Kasumi-1 (cell line): Measurements from ENCODE around the gene MRGPRX1.
"Not testable (repeated sequence)": the region's sequence is repeated elsewhere in the genome, so short reads cannot be mapped to it uniquely, and the experiment has no call there.

Experiments used
- DNase-seq, 2 experiments: peaks; one replicate each; lab custom pipeline; 2025; lab: John Stamatoyannopoulos, UW

MRGPRX1 gene

DNA sequence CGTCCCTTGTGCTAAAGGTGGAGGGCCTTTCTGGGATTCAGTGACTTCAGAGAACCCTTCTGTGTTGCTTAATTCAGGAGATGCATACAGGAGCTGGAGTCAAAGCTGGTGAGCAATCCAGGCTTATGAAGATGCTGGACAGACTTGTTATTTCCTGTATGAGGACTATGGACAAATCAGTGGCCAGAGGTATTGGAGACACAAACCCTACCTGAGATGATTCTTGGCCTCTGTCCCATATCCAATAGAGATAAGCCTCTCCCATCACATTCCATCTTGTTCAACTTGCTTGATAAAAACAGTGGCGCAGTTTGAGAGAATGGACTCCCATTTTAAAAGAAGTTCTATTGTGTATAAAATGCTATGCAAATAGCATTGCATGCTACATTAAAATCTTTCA is at the start of gene MRGPRX1:
Gene MRGPRX1 (minus strand): TSS at position 101 of the 400 bp plus-strand sequence. CDS start 4,630 bp downstream, outside the sequence.
- no peak for DNase-seq

DNA sequence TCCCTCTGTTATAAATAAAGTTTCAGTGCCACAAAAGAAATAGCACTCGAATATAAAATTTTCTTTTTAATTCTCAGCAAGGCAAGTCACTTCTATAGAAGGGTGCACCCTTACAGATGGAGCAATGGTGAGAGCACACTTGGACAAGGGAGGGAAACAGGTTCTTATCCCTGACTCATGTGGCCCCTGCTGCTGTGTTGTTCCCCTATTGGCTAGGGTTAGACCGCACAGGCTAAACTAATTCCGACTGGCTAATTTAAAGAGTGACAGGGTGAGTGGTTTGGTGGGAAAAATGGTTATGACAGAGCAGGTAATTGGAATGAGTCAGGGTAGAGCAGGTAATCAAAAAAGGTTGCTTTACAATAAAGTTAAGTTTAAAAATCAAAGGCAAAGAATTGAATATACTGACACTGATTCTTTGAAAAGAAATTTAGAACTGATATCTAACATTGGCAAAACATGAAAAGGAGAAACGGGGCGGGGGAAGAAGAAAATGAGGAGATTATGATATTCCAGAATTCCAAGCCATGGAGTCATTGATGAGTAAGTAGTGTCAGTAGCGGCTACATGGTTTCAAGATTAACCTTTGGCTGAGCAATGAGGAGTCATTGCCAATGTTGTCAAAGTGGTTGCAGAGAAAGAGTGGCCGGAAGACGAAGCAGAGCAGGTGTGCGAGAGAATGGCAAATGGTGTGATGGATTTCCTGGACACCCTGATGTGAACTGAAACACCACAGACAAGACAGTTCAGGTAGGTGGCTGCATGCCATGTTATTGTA is 48.4 kb upstream of the MRGPRX1 start:
- DNase-seq: no peak

DNA sequence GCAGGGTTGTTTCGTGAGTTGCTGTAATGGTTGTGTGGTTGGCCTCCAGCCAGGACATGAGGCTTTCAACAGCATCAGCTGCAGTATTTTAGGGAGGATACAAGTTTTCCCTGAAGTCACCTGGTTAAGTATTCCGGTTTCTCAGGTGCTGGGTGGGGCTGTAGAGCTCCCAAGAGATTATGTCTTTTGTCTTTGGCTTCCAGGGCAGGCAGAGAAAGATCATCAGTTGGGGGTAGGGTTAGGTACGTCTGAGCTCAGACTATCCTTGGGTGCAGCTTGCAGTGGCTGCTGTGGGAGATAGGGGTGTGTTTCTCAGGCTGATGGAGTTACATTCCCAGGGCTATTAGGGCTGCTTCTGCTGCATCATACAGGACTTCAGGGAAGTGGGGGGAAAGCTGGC is 47.5 kb upstream of the MRGPRX1 start:
- DNase-seq: no peak

DNA sequence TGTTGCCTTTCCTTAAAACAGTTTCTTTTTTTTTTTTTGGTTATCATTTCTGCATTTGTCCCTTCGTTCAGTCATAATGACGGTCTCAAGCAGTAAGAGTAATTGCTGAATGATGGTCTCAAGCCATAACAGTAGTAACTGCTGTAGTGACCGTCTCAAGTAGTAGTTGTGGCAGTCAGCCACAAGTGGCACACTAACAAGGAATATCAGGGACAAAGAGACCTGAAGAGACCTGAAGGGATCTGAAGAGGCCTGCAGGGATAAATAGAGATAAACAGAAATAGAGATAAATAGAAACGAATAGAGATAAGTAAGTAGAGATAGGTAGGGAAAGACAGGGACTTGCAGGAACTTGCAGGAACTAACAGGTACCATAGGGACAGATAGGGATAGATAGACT is 42.7 kb upstream of the MRGPRX1 start:
- no peak for DNase-seq

DNA sequence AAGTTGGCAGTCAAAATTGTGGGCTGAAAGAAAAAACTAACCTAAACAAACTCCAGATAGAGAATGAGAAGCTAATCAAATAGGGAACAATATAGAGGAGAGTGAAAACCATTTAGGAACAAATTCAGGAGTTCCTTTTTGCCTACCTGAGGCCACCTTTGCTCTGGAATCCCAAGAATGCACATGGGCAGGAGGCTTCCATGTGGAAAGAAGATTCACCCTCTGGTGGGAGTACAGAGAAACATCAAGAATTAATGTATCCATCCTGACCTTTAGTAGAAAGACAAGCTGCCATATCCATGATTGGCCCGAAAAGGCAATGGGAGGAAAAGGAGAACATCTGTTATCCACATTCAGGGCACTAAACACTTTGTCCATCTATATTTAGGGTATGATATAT is 35.0 kb upstream of the MRGPRX1 start:
- DNase-seq: no peak

DNA sequence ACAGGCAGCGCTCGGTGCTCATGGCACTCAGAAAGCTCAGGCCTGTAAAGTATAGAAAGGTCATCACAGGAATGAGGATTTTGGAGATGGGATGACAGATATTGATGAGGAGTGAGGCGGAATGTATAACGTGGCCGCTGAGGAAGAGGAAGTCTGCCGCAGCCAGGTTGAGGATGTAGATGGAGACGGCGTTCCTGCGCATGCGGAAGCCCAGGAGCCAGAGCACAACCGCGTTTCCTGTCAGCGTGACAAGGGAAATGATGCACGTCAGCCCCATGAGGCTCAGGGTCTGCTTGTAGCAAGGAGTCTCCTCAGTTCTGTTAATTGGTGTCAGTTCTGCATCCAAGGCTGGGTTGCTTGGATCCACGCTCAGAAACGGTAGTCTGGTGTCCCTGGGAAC is 33.1 kb upstream of the MRGPRX1 start:
- DNase-seq: no peak

DNA sequence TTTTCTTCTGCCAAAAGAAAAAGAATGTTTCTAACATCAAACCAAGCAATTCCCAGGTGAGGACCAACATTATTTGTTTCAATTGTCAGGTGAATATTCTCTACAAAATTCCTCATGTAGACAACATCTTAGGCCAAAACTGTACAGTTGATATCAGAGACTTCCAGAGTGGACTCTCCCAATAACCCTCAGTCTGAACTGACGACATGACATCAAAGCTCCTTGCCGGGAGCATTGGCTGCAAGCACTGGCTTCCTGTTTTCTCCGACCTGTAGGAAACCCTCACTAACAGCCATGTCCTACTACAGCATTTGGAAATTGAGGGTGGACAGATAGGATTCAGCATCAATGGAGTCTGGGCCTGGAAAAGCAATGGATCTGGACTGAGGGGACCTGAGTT is 30.5 kb upstream of the MRGPRX1 start:
- no peak for DNase-seq

DNA sequence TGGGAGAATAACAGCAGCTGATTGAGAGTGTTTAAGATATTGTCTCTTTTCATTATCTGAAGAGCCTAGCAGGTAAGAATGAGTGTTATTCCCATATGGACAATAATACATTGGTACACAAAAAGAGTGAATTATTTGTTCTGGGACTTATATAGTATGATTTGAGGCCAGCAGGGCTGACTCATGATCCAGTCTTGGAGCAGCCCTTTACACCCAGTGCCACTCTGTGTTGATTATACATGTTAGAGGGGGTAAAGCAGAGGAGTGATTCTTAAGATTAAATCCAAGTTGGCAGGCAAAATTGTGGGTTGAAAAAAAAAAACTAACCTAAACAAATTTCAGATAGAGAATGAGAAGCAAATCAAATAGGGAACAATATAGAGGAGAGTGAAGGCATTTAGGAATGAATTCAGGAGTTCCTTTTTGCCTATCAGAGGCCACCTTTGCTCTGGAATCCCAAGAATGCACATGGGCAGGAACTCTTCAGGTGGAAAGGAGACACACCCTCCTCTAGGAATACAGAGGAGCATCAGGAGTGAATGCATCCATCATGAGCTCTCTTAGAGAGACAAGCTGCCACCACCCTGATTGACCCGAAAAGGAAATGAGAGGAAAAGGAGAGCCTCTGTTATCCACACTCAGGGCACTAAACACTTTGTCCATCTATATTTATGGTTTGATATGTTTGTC is 19.2 kb upstream of the MRGPRX1 start:
- no peak for DNase-seq

DNA sequence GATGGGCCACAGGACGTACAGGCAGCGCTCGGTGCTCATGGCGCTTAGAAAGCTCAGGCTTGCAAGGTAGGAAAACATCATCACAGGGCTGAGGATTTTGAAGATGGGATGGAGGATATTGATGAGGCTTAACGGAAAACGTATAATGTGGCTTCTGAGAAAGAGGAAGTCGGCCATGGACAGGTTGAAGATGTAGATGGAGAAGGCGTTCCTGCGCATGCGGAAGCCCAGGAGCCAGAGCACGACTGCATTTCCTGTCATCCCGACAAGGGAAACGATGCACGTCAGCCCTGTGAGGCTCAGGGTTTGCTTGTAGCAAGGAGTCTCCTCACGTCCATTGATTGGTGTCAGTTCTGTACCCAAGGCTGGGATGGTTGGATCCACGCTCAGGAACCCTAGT is 17.4 kb upstream of the MRGPRX1 start:
- DNase-seq: no peak

DNA sequence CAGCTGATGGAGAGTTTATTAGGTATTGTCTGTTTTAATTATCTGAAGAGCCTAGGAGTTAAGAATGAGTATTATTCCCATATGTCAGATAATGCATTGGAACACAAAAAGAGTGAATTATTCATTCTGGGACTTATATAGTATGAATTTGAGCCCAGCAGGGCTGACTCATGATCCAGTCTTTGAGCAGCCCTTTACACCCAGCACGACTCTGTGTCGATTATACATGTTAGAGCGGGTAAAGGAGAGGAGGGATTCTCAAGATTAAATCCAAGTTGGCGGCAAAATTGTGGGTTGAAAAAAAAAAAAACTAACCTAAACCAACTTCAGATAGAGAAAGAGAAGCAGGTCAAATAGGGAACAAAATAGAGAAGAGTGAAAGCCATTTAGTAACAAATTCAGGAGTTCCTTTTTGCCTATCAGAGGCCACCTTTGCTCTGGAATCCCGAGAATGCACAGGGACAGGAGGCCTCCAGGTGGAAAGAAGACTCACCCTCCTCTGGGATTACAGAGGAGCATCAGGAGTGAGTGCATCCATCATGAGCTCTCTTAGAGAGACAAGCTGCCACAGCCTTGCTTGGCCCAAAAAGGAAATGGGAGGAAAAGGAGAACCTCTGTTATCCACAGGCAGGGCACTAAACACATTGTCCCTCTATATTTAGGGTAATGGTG is 3.1 kb downstream of the MRGPRX1 start:
- DNase-seq: no peak

DNA sequence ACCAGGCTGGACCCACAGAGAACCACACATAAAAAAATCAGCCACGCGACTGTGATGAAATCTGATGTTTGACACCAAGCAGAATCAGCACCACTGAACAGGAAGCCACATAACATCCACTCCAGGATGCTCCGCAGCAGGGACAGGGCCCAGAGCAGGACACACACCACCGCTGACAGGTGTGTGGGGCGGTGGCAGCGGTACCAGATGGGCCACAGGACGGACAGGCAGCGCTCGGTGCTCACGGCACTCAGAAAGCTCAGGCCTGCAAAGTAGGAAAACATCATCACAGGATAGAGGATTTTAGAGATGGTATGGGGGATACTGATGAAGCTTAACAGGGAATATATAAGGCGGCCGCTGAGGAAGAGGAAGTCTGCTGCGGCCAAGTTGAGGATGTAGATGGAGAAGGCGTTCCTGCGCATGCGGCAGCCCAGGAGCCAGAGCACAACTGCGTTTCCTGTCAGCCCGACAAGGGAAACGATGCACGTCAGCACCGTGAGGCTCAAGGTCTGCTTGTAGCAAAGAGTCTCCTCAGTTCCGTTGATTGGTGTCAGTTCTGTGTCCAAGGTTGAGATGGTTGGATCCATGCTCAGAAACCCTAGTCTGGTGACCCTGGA is 4.9 kb downstream of the MRGPRX1 start:
- no peak for DNase-seq

DNA sequence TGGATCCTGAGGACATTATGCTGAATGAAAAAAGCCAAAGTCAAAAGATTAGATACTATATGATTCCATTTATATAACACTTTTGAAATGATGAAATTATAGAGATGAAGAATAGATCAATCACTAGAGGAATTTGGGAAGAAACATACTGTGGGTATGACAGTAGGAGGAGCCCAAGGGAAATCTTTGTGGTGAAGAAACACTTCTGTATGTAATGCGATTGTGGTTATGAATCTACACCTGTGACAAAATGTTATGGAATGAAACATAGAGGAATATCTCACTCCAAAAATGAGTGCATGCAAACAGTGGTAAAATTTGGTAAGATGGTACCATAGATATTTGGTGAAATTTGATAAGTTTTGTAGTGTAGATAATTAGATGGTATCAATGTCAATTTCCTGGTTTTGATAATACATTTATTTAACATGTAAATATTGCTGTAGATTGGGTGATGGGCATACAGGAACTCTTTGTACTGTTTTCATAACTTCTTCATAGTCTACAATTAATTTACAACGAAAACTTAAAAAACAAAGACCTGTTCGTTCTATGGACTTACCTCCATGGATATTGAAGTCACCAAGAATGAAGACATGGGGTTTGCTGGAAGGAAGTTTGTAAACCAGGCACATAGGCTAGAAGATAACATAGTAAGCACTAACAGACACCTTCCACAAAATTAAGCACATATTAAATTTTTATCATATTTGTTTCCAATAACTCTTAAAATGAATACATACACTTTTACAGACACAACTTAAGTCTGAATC is 11.5 kb downstream of the MRGPRX1 start:
- DNase-seq: no peak

DNA sequence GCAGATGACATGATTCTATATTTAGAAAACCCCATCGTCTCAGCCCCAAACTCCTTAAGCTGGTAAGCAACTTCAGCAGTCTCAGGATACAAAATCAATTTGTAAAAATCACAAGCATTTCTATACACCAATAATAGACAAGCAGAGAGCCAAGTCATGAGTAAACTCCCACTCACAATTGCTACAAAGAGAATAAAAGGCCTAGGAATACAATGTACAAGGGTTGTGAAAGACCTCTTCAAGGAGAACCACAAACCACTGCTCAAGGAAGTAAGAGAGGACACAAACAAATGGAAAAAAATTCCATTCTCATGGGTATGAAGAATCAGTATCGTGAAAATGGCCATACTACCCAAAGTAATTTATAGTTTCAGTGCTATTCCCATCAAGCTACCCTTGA is 13.8 kb downstream of the MRGPRX1 start:
- not testable (repeated sequence) for DNase-seq

DNA sequence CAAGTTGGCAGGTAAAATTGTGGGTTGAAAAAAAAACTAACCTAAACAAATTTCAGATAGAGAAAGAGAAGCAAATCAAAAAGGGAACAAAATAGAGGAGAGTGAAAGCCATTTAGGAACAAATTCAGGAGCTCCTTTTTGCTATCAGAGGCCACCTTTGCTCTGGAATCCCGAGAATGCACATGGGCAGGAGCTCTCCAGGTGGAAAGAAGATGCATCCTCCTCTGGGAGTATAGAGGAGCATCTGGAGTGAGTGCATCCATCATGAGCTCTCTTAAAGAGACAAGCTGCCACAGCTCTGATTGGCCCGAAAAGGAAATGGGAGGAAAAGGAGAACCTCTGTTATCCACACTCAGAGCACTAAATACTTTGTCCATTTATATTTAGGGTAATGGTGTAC is 26.3 kb downstream of the MRGPRX1 start:
- no peak for DNase-seq

DNA sequence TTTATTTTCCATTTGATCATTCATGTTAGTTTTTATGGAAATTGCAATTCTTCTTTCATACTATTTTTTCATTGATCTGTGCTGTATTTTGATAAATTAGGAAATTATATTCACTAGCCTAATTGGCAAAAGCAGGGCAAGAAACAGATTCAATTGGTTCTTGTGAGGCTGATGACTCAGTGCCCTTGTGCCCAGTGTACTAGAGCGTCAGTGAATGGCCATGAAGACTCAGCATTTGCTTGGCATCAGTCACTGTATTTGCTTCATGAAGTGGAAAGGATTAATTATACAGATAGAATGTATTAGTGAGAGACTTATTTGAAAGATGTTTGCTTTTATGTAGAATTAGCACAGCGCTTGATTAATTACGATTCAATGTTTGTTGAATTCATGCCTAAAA is 31.8 kb downstream of the MRGPRX1 start:
- no peak for DNase-seq

DNA sequence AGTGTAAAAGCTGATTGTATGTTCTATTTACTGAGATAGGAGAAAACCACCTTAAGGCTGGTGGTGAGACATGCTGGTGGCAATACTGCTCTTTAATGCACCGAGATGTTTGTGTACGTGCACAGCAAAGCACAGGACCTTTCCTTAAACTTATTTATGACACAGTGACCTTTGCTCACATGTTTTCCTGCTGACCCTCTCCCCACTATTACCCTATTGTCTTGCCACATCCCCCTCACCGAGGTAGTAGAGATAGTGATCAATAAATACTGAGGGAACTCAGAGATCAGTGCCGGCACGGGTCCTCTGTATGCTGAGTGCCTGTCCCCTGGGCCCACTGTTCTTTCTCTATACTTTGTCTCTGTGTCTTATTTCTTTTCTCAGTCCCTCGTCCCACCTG is 38.6 kb downstream of the MRGPRX1 start:
- not testable (repeated sequence) for DNase-seq

DNA sequence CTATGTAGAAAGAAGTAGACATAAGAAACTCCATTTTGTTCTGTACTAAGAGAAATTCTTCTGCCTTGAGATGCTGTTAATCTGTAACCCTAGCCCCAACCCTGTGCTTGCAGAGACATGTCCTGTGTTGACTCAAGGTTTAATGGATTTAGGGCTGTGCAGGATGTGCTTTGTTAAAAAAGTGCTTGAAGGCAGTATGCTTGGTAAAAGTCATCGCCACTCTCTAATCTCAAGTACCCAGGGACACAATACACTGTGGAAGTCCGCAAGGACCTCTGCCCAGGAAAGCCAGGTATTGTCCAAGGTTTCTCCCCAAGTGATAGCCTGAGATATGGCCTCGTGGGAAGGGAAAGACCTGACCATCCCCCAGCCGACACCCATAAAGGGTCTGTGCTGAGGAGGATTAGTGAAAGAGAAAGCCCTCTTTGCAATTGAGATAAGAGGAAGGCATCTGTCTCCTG is 39.0 kb downstream of the MRGPRX1 start:
- DNase-seq: not testable (repeated sequence)

DNA sequence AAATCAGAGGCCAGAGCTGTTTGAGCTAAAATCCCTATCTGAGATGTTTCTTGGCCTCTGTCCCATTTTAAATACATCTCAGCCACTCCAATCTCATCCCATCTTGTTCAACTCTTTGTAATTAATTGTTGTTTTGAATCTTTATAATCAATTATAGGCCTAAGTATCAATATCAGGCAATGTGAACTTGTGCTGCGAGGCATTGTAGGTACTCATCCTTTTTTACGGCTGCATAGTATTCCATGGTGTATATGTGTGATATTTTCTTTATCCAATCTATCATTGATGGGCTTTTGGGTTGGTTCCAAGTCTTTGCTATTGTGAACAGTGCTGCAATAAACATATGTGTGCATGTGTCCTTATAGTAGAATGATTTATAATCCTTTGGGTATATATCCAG is 47.5 kb downstream of the MRGPRX1 start:
- DNase-seq: not testable (repeated sequence)

DNA sequence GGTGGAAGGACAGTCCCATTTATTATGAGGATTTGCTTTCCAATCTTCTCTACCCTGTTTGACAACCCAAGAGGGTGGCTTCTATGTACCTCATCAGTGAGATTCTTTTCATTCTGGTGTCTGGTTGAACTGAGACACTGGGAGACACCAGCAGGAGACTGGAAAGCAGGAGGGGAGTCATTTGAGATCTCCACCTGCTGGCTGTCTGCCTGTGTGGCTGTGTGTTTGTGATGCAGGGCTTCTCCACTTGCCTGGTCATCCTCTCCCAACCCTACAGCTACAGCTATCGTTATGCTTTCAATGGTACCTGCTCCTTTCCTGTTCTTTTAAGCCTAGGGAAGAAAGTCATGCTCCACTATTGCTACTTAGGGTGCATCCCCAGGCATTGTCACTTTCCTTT is 48.6 kb downstream of the MRGPRX1 start:
- DNase-seq: no peak
